OCI-LY1 (cell line): Measurements from ENCODE around the gene LCN9.

ENCODE experiments used
- H2AFZ ChIP-seq: fragments of 200-600 bp; sonication (generic), shearing (Covaris generic); 2 replicates; pipeline ENCODE4 v1.6.0; 2014; ENCODE audit warnings: antibody characterized with exemption, mild to moderate bottlenecking, low read length
- H3F3A ChIP-seq: fragments of 200-600 bp; sonication (generic), shearing (Covaris generic); 2 replicates; pipeline ENCODE4 v1.6.0; 2014; ENCODE audit warnings: mild to moderate bottlenecking, antibody characterized with exemption, low read length, moderate library complexity; ENCODE audit not compliant: insufficient read depth
- H3K27ac ChIP-seq: fragments of 200-600 bp; sonication (generic); 2 replicates; pipeline ENCODE4 v1.5.1; 2014; ENCODE audit warnings: low read length, mixed run types, mild to moderate bottlenecking, low read depth; ENCODE audit not compliant: poor library complexity, severe bottlenecking
- H3K27me3 ChIP-seq: fragments of 200-600 bp; sonication (generic); 2 replicates; pipeline ENCODE4 v1.6.0; 2014; ENCODE audit warnings: antibody characterized with exemption, mild to moderate bottlenecking, low read length, moderate library complexity; ENCODE audit not compliant: insufficient read depth
- H3K36me3 ChIP-seq: fragments of 200-600 bp; sonication (generic); 2 replicates; pipeline ENCODE4 v1.6.1; 2014; ENCODE audit warnings: mild to moderate bottlenecking, antibody characterized with exemption, low read length, moderate library complexity, mixed read lengths; ENCODE audit not compliant: insufficient read depth
- H3K4me1 ChIP-seq: fragments of 200-600 bp; sonication (generic); 2 replicates; pipeline ENCODE4 v1.5.1; 2014; ENCODE audit warnings: mild to moderate bottlenecking, low read length, moderate library complexity; ENCODE audit not compliant: insufficient read depth, severe bottlenecking
- H3K4me2 ChIP-seq: fragments of 200-600 bp; sonication (generic), shearing (Covaris generic); 2 replicates; pipeline ENCODE4 v1.6.1; 2014; ENCODE audit warnings: low read length
- H3K4me3 ChIP-seq: fragments of 200-600 bp; sonication (generic); 2 replicates; pipeline ENCODE4 v1.5.1; 2014; ENCODE audit warnings: low read length, low read depth, mild to moderate bottlenecking, mixed read lengths; ENCODE audit not compliant: poor library complexity, severe bottlenecking
- H3K79me2 ChIP-seq: fragments of 200-600 bp; shearing (Covaris generic); 2 replicates; pipeline ENCODE4 v1.6.1; 2016; ENCODE audit warnings: mixed run types, low read length, mixed read lengths; ENCODE audit not compliant: insufficient read depth
- H3K9ac ChIP-seq: fragments of 200-600 bp; sonication (generic), shearing (Covaris generic); 2 replicates; pipeline ENCODE4 v1.6.1; 2014; ENCODE audit warnings: mild to moderate bottlenecking, low read length, mixed read lengths
- H3K9me2 ChIP-seq: fragments of 200-600 bp; sonication (generic), shearing (Covaris generic); 2 replicates; pipeline ENCODE4 v1.6.1; 2014; ENCODE audit warnings: low read depth, mild to moderate bottlenecking, low read length, mixed read lengths
- H3K9me3 ChIP-seq: fragments of 200-600 bp; shearing (Covaris generic); 2 replicates; pipeline ENCODE4 v1.6.1; 2014; ENCODE audit warnings: low read length, mixed read lengths
- H4K20me1 ChIP-seq: fragments of 200-600 bp; sonication (generic), shearing (Covaris generic); 2 replicates; pipeline ENCODE4 v1.6.0; 2016; ENCODE audit warnings: mild to moderate bottlenecking, low read length; ENCODE audit not compliant: insufficient read depth
- CTCF ChIP-seq: fragments of 200-600 bp; sonication (generic), shearing (Covaris generic); IDR thresholded peaks from 2 replicates; pipeline ENCODE4 v1.5.1; 2017; ENCODE audit warnings: mild to moderate bottlenecking, antibody characterized with exemption, low read length, moderate library complexity, mixed read lengths
- EZH2 ChIP-seq: fragments of 200-600 bp; sonication (generic), shearing (Covaris generic); IDR thresholded peaks from 2 replicates; pipeline ENCODE4 v1.8.0; 2017; ENCODE audit warnings: borderline replicate concordance, mixed run types, mild to moderate bottlenecking, antibody characterized with exemption, low read length, moderate library complexity, mixed read lengths

The LCN9 gene

DNA sequence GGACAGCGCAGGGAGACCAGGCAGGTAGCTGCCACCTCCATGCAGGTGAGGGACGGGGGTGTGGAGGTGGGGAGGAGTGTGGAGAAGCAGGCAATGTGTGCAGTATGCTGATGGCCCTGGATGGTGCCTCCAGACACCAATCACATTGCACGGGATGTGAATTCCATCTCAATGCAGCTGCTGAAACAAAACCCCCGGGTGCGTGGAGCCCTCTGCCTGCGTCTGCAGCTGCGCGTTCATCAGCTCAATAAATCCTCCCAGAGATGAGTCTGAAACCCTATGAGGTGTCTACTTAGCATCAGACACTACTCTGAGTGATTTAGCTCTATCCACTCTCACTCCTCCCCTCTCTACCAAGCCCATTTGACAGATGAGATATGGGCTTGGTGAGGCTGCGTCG is 25.9 kb downstream of the LCN9 start:
- 0 out of 2 replicates have a peak, but pooled peaks cover 4% of the 10 kb centered on the region for H3K27me3 ChIP-seq
- no peak overlapping the region for H3K9ac ChIP-seq
- H3K79me2 ChIP-seq = no peaks in the 10 kb centered on the region
- no peak overlapping the region for H3K4me3 ChIP-seq
- no peaks in the 10 kb centered on the region for H3K4me1 ChIP-seq
- H3K9me2 ChIP-seq = no peaks in the 10 kb centered on the region
- H4K20me1 ChIP-seq = no peaks in the 10 kb centered on the region
- no peak overlapping the region for H3K27ac ChIP-seq
- no peaks in the 10 kb centered on the region for H3K36me3 ChIP-seq
- H3K9me3 ChIP-seq = no peaks in the 10 kb centered on the region
- no peaks in the 10 kb centered on the region for H3F3A ChIP-seq
- no peak overlapping the region for H2AFZ ChIP-seq
- no peak for TF ChIP-seq CTCF
- no peak for TF ChIP-seq EZH2
- no peak overlapping the region for H3K4me2 ChIP-seq

DNA sequence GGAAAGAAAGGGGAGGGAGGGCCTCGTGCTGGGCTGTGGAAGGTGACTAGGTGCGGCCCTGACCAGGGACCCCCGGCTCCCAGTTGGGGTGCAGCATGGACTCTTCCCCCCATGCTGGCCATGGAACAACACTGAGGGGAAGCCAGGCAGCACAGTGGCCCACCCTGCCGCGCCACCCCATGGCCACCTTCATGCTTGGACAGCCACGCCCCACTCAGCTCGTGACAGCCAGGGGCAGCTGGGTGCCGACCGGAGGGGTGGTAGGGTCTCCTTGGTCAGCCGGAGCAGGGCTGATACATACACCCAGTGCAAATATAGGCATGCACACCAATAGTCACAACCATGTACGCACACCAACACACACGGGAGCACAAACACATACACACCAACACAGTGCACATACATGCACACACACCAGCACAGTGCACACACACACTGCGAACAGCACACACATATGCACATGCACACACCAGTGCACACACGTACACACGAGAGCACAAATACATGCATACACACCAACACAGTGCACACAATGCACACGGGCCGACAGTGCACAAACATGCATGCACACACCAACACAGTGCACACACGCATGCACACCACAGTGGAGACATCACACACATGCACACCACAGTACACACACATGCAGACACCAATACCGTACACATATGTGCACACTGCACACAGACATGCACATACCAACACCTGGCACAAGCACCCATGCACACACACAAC is 27.9 kb downstream of the LCN9 start:
- no peak overlapping the region for H2AFZ ChIP-seq
- no peak overlapping the region for H3K4me2 ChIP-seq

GRCh38 chr9:135692410-135692809 is 29.3 kb downstream of the LCN9 start:
- Histone ChIP-seq H3K9ac (no peak overlapping the region), H3K9me3 (no peaks in the 10 kb centered on the region), H3K36me3 (no peaks in the 10 kb centered on the region), H3K27ac (no peak overlapping the region), H4K20me1 (no peaks in the 10 kb centered on the region), H3F3A (no peaks in the 10 kb centered on the region), H3K27me3 (no peaks in the 10 kb centered on the region), H3K9me2 (no peaks in the 10 kb centered on the region), H2AFZ (no peak overlapping the region), H3K4me2 (no peak overlapping the region), H3K4me3 (no peak overlapping the region), H3K79me2 (no peaks in the 10 kb centered on the region), H3K4me1 (no peaks in the 10 kb centered on the region)
- no peak for TF ChIP-seq CTCF
- TF ChIP-seq EZH2 = no peak

More for the DNA sequence above, 27.9 kb downstream of the LCN9 start:
- H3K36me3 ChIP-seq = no peaks in the 10 kb centered on the region
- H4K20me1 ChIP-seq = no peaks in the 10 kb centered on the region
- no peaks in the 10 kb centered on the region for H3F3A ChIP-seq
- no peak overlapping the region for H3K9ac ChIP-seq
- H3K4me1 ChIP-seq = no peaks in the 10 kb centered on the region
- TF ChIP-seq CTCF (no peak), EZH2 (no peak)
- H3K27me3 ChIP-seq = 0 out of 2 replicates have a peak, but pooled peaks cover 4% of the 10 kb centered on the region
- no peaks in the 10 kb centered on the region for H3K79me2 ChIP-seq
- H3K4me3 ChIP-seq = no peak overlapping the region
- no peaks in the 10 kb centered on the region for H3K9me3 ChIP-seq
- H3K27ac ChIP-seq = no peak overlapping the region
- H3K9me2 ChIP-seq = no peaks in the 10 kb centered on the region
